HepG2 (cell line): Measurements from ENCODE around the gene GLB1L. TPM values are rescaled to one million over a fixed set of nuclear protein-coding genes. Genes with fewer than 3 reads are reported as not detected.

Experiments
- ARNT2 ChIP-seq: sonication (generic); formaldehyde crosslinking; IDR thresholded peaks from 2 replicates; pipeline ENCODE4 v1.8.0; 2022; ENCODE audit warnings: mild to moderate bottlenecking, low read depth, missing genetic modification reagents, moderate library complexity
- FIP1L1 ChIP-seq: fragments of 200-400 bp; formaldehyde crosslinking; IDR thresholded peaks from 2 replicates; pipeline ENCODE4 v1.6.1; 2018; ENCODE audit warnings: low read depth, mild to moderate bottlenecking, low read length, moderate library complexity, borderline replicate concordance; ENCODE audit not compliant: insufficient read depth
- FOXO1 ChIP-seq: sonication (generic); formaldehyde crosslinking; IDR thresholded peaks from 2 replicates; pipeline ENCODE4 v1.4.0; 2020; ENCODE audit warnings: missing genetic modification reagents
- HDAC6 ChIP-seq: fragments of 200-600 bp; sonication (generic); IDR thresholded peaks from 2 replicates; pipeline ENCODE4 v1.7.0; 2017; ENCODE audit warnings: mild to moderate bottlenecking, antibody characterized with exemption, low read length, low read depth
- HMG20A ChIP-seq: IDR thresholded peaks from 2 replicates; pipeline ENCODE4 v1.6.1; 2016; ENCODE audit warnings: borderline replicate concordance
- IRF2 ChIP-seq: IDR thresholded peaks from 2 replicates; pipeline ENCODE4 v1.6.1; 2018; ENCODE audit warnings: missing genetic modification reagents, missing compliant biosample characterization
- SAFB2 ChIP-seq: sonication (generic); formaldehyde crosslinking; IDR thresholded peaks from 2 replicates; pipeline ENCODE4 v1.5.1; 2020; ENCODE audit warnings: missing genetic modification reagents, low read depth, mild to moderate bottlenecking, borderline replicate concordance
- U2AF2 ChIP-seq: fragments of 200-400 bp; formaldehyde crosslinking; IDR thresholded peaks from 2 replicates; pipeline ENCODE4 v1.6.1; 2017; ENCODE audit warnings: low read depth, mild to moderate bottlenecking, low read length
- ZBTB44 ChIP-seq: sonication (generic); formaldehyde crosslinking; IDR thresholded peaks from 2 replicates; pipeline ENCODE4 v1.4.0; 2020; ENCODE audit warnings: missing genetic modification reagents
- ZFP36L1 ChIP-seq: sonication (generic); formaldehyde crosslinking; IDR thresholded peaks from 2 replicates; pipeline ENCODE4 v1.8.0; 2022; ENCODE audit warnings: mild to moderate bottlenecking, missing genetic modification reagents, moderate library complexity
- ZKSCAN5 ChIP-seq: sonication (generic); formaldehyde crosslinking; IDR thresholded peaks from 2 replicates; pipeline ENCODE4 v1.5.1; 2020; ENCODE audit warnings: mild to moderate bottlenecking, missing genetic modification reagents
- ZNF513 ChIP-seq: sonication (generic); formaldehyde crosslinking; conservative IDR thresholded peaks from 2 replicates; pipeline ENCODE4 v1.5.0; 2020; ENCODE audit warnings: missing genetic modification reagents
- polyA plus RNA-seq, 8 experiments: library from polyadenylated mRNA; depleted of rRNA in 3 of 8; stranded (reverse) in 7 of 8; unstranded in 1 of 8; fragments of >200 nt; fragmentation: Illumina TruSeq in 4 of 8; extraction: Trizol in 4 of 8; gene quantifications; 2 replicates each; pipeline versions ENCODE4 v1.2.1 to v1.2.3, GENCODE V29; 2011 to 2016; ENCODE audit warnings: low read depth in 4 of 8, missing spikeins in 1 of 8, mixed read lengths in 1 of 8; ENCODE audit not compliant: insufficient read depth in 1 of 8
- total RNA-seq, 5 experiments: library from RNA; depleted of rRNA; stranded (reverse); fragments of >200 nt; fragmentation: Illumina TruSeq; extraction: Trizol; gene quantifications; 2 replicates each; pipeline ENCODE4 v1.2.3, GENCODE V29; 2016; ENCODE audit warnings: low read depth in 1 of 5
- TF ChIP-seq, protein P1 (sequence below): sonication (generic); formaldehyde crosslinking; IDR thresholded peaks from 2 replicates; pipeline ENCODE4 v1.4.0; 2020; ENCODE audit warnings: missing genetic modification reagents
- TF ChIP-seq, protein P2 (sequence below): sonication (generic); formaldehyde crosslinking; IDR thresholded peaks from 2 replicates; pipeline ENCODE4 v1.4.0; 2020; ENCODE audit warnings: mild to moderate bottlenecking, missing genetic modification reagents
- TF ChIP-seq, protein P3 (sequence below): sonication (generic); formaldehyde crosslinking; IDR thresholded peaks from 2 replicates; pipeline ENCODE4 v1.5.0; 2020; ENCODE audit warnings: mild to moderate bottlenecking, missing genetic modification reagents, borderline replicate concordance

GLB1L gene
- total and polyA plus RNA-seq, 2 of the 13 experiments (the other 11 are each of a cell fraction or from before 2014, with no cell fraction given), result 6.8 to 7.3 TPM

DNA sequence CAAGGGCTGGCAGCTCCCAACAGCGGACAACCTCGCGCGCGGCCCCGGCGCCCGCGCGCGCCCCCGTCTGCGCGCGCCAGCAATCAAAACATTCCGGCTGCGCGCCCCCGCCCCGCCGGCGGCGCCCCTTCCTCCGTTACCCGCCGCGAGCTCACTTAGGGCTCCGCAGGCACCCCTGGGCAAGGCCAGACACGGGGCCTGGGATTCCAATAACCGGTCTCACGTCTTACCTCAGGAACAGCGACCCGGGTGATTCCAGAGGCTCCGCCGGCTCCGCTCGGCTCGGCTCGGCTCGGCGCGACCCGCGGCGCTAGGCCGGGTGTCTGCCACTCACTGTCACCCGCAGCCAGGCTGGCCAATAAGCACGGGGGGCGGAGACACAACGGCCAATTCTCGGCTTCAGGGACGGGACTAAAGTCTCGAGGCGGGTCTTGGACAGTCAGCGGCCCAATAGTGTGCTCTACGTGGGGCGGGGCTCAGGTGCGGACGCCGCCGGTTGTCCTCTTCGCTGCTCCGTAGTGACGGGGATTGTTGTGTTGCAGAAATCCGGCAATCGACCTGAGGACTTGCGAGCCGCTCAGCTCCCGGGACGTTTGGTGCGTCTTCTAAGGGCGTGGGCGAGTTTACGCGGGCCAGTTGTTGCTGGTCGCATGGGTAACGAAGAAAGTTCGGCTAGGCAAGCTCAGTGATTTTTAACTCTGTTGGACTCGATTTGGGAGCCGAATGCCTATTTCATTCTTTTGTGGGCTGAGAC, 15.8 kb downstream of the GLB1L start, which contains the start of the genes ANKZF1 and ATG9A (continued):
- TF ChIP-seq HDAC6 (no peak), ARNT2 (CRISPR knock-in tag) (peak; percentile 19; the same call in 1 of the 2 replicates), HMG20A (CRISPR knock-in tag) (no peak), ZNF513 (CRISPR knock-in tag) (no peak), ZKSCAN5 (CRISPR knock-in tag) (no peak), U2AF2 (no peak; the same call in 1 of the 2 replicates), ZBTB44 (no peak), FOXO1 (CRISPR knock-in tag) (peak; percentile 61), FIP1L1 (no peak), ZFP36L1 (CRISPR knock-in tag) (peak; percentile 41; the same call in 1 of the 2 replicates), IRF2 (CRISPR knock-in tag) (peak; percentile 74; the same call in 1 of the 2 replicates), SAFB2 (no peak)
- TF ChIP-seq, protein P1, sequence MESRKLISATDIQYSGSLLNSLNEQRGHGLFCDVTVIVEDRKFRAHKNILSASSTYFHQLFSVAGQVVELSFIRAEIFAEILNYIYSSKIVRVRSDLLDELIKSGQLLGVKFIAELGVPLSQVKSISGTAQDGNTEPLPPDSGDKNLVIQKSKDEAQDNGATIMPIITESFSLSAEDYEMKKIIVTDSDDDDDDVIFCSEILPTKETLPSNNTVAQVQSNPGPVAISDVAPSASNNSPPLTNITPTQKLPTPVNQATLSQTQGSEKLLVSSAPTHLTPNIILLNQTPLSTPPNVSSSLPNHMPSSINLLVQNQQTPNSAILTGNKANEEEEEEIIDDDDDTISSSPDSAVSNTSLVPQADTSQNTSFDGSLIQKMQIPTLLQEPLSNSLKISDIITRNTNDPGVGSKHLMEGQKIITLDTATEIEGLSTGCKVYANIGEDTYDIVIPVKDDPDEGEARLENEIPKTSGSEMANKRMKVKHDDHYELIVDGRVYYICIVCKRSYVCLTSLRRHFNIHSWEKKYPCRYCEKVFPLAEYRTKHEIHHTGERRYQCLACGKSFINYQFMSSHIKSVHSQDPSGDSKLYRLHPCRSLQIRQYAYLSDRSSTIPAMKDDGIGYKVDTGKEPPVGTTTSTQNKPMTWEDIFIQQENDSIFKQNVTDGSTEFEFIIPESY (CRISPR knock-in tag), result no peak
- TF ChIP-seq, protein P2, sequence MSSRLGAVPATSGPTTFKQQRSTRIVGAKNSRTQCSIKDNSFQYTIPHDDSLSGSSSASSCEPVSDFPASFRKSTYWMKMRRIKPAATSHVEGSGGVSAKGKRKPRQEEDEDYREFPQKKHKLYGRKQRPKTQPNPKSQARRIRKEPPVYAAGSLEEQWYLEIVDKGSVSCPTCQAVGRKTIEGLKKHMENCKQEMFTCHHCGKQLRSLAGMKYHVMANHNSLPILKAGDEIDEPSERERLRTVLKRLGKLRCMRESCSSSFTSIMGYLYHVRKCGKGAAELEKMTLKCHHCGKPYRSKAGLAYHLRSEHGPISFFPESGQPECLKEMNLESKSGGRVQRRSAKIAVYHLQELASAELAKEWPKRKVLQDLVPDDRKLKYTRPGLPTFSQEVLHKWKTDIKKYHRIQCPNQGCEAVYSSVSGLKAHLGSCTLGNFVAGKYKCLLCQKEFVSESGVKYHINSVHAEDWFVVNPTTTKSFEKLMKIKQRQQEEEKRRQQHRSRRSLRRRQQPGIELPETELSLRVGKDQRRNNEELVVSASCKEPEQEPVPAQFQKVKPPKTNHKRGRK (CRISPR knock-in tag), result no peak
- TF ChIP-seq, protein P3, sequence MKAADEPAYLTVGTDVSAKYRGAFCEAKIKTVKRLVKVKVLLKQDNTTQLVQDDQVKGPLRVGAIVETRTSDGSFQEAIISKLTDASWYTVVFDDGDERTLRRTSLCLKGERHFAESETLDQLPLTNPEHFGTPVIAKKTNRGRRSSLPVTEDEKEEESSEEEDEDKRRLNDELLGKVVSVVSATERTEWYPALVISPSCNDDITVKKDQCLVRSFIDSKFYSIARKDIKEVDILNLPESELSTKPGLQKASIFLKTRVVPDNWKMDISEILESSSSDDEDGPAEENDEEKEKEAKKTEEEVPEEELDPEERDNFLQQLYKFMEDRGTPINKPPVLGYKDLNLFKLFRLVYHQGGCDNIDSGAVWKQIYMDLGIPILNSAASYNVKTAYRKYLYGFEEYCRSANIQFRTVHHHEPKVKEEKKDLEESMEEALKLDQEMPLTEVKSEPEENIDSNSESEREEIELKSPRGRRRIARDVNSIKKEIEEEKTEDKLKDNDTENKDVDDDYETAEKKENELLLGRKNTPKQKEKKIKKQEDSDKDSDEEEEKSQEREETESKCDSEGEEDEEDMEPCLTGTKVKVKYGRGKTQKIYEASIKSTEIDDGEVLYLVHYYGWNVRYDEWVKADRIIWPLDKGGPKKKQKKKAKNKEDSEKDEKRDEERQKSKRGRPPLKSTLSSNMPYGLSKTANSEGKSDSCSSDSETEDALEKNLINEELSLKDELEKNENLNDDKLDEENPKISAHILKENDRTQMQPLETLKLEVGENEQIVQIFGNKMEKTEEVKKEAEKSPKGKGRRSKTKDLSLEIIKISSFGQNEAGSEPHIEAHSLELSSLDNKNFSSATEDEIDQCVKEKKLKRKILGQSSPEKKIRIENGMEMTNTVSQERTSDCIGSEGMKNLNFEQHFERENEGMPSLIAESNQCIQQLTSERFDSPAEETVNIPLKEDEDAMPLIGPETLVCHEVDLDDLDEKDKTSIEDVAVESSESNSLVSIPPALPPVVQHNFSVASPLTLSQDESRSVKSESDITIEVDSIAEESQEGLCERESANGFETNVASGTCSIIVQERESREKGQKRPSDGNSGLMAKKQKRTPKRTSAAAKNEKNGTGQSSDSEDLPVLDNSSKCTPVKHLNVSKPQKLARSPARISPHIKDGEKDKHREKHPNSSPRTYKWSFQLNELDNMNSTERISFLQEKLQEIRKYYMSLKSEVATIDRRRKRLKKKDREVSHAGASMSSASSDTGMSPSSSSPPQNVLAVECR (CRISPR knock-in tag), result peak; percentile 96
